OCI-LY3 (cell line): ENCODE measurements around the gene TTC28.

ENCODE experiments used
- H2AFZ ChIP-seq: fragments of 200-600, 300-600 bp; shearing (Covaris generic); 2 replicates; pipeline ENCODE4 v1.6.0; 2014; ENCODE audit warnings: antibody characterized with exemption, low read depth, low read length
- H3K27ac ChIP-seq: fragments of 200-600, 300-600 bp; sonication (generic); 2 replicates; pipeline ENCODE4 v1.5.1; 2014; ENCODE audit warnings: mild to moderate bottlenecking, low read length, moderate library complexity, mixed read lengths
- H3K27me3 ChIP-seq: fragments of 200-600, 300-600 bp; sonication (generic); 2 replicates; pipeline ENCODE4 v1.6.1; 2014; ENCODE audit warnings: low read depth, low read length, mixed read lengths
- H3K36me3 ChIP-seq: fragments of 200-600, 300-600 bp; sonication (generic); replicated peaks from 2 replicates; pipeline ENCODE3; 2014; ENCODE audit warnings: low read depth, low read length, mixed read lengths
- H3K4me1 ChIP-seq: fragments of 300-600, 200-600 bp; sonication (generic); 2 replicates; pipeline ENCODE4 v1.6.1; 2014; ENCODE audit warnings: low read length, mixed read lengths
- H3K4me2 ChIP-seq: fragments of 200-600, 300-600 bp; sonication (generic); 2 replicates; pipeline ENCODE4 v1.6.1; 2014; ENCODE audit warnings: low read length, mixed read lengths
- H3K4me3 ChIP-seq: fragments of 300-600, 200-600 bp; sonication (generic); 2 replicates; pipeline ENCODE4 v1.5.1; 2014; ENCODE audit warnings: antibody characterized with exemption, mild to moderate bottlenecking, low read length, moderate library complexity
- H3K79me2 ChIP-seq: fragments of 300-600, 200-600 bp; shearing (Covaris generic); 2 replicates; pipeline ENCODE4 v1.6.1; 2014; ENCODE audit warnings: mild to moderate bottlenecking, low read length, mixed read lengths
- H3K9ac ChIP-seq: fragments of 300-600, 200-600 bp; shearing (Covaris generic); 2 replicates; pipeline ENCODE4 v1.6.0; 2014; ENCODE audit warnings: mild to moderate bottlenecking, low read length, moderate library complexity
- H3K9me3 ChIP-seq: fragments of 200-600, 300-600 bp; shearing (Covaris generic); 2 replicates; pipeline ENCODE4 v1.6.1; 2014; ENCODE audit warnings: low read length, mixed read lengths; ENCODE audit not compliant: insufficient read depth
- H4K20me1 ChIP-seq: fragments of 200-600, 300-600 bp; sonication (generic); 2 replicates; pipeline ENCODE4 v1.6.1; 2016; ENCODE audit warnings: low read length, mixed read lengths; ENCODE audit not compliant: insufficient read depth
- EZH2phosphoT487 ChIP-seq: fragments of 200-600 bp; shearing (Covaris generic); IDR thresholded peaks from 2 replicates; pipeline ENCODE4 v1.6.1; 2018; ENCODE audit warnings: antibody characterized with exemption, mixed run types, low read depth
- TF ChIP-seq, protein P1 (sequence below): fragments of 200-600, 300-600 bp; sonication (generic); IDR thresholded peaks from 2 replicates; pipeline ENCODE4 v1.5.1; 2014; ENCODE audit warnings: antibody characterized with exemption, low read length, low read depth

Gene TTC28

DNA sequence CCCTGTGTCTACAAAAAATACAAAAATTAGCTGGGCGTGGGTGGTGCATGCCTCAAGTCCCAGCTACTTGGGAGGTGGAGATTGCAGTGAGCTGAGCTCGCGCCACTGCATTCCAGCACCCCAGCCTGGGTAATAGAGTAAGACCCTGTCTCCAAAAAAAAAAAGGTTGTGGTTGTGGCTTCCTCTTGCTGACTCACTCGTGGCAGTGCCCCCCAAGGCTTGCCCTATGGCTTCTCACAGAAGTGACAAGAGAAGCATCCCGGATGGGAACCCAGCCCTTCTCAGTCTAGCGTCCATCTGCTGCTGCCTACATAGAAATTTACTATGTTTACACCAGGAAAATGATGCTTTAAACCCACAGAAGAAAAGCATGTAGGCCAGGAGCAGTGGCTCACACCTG lies 692.1 kb downstream of the TTC28 start:
- no peaks in the 10 kb centered on the region for H3K9me3 ChIP-seq
- no peaks in the 10 kb centered on the region for H3K27me3 ChIP-seq
- H3K9ac ChIP-seq: no peak overlapping the region
- TF ChIP-seq EZH2phosphoT487: no peak
- TF ChIP-seq, protein P1, sequence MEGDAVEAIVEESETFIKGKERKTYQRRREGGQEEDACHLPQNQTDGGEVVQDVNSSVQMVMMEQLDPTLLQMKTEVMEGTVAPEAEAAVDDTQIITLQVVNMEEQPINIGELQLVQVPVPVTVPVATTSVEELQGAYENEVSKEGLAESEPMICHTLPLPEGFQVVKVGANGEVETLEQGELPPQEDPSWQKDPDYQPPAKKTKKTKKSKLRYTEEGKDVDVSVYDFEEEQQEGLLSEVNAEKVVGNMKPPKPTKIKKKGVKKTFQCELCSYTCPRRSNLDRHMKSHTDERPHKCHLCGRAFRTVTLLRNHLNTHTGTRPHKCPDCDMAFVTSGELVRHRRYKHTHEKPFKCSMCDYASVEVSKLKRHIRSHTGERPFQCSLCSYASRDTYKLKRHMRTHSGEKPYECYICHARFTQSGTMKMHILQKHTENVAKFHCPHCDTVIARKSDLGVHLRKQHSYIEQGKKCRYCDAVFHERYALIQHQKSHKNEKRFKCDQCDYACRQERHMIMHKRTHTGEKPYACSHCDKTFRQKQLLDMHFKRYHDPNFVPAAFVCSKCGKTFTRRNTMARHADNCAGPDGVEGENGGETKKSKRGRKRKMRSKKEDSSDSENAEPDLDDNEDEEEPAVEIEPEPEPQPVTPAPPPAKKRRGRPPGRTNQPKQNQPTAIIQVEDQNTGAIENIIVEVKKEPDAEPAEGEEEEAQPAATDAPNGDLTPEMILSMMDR: no peak
- H3K79me2 ChIP-seq: no peaks in the 10 kb centered on the region
- H3K4me2 ChIP-seq: no peak overlapping the region
- no peaks in the 10 kb centered on the region for H3K4me1 ChIP-seq
- no peak overlapping the region for H3K4me3 ChIP-seq
- H4K20me1 ChIP-seq: no peaks in the 10 kb centered on the region
- no peak overlapping the region for H2AFZ ChIP-seq
- peaks cover 5% of the 10 kb centered on the region for H3K36me3 ChIP-seq
- H3K27ac ChIP-seq: no peak overlapping the region

DNA sequence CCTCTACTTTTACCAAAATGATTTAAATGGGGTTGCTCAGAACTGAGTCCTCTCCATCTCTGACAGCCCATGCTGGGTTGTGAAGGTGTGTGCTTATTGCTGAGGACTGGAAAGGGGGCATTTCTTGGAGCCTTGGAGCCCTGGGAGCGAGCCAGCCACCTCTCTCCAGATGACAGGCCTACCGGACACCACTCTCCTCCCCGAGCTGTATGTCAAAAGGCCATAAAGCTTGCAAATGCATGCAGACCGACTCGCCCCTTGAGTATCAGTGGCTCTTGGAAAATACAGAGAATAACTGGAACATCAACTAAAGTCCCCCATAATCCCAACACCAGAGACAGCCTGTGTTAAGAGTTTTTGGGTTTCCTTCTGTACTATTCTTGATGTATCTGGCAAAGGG lies 692.7 kb downstream of the TTC28 start:
- H3K27ac ChIP-seq: no peak overlapping the region
- H4K20me1 ChIP-seq: no peaks in the 10 kb centered on the region
- no peaks in the 10 kb centered on the region for H3K4me1 ChIP-seq
- H3K27me3 ChIP-seq: no peaks in the 10 kb centered on the region
- H3K79me2 ChIP-seq: no peaks in the 10 kb centered on the region
- TF ChIP-seq, protein P1: no peak
- no peak for TF ChIP-seq EZH2phosphoT487
- no peak overlapping the region for H3K9ac ChIP-seq
- H3K4me3 ChIP-seq: no peak overlapping the region
- H2AFZ ChIP-seq: no peak overlapping the region
- no peaks in the 10 kb centered on the region for H3K9me3 ChIP-seq
- H3K4me2 ChIP-seq: no peak overlapping the region
- peaks cover 5% of the 10 kb centered on the region for H3K36me3 ChIP-seq

DNA sequence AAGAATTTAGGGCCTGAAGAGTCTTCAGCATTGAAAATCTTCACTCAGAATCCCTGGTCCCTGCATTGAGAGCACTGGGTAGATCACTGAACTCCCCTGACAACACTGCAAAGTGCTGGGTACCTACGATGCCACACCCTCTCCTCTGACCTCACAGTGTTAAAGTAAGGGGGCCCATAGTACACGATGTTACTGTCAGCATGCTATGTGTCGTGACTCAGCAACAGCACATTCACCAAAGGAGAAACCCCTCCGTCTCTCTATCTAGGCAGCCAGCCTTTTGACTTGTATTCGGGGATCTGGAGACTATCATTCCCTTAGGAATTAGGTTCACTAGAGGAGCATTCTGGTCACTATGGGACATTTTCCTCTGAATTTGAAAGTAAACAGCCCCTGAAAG lies 693.2 kb downstream of the TTC28 start:
- Histone ChIP-seq H3K27ac (no peak overlapping the region), H3K4me3 (no peak overlapping the region), H3K9ac (no peak overlapping the region)

DNA sequence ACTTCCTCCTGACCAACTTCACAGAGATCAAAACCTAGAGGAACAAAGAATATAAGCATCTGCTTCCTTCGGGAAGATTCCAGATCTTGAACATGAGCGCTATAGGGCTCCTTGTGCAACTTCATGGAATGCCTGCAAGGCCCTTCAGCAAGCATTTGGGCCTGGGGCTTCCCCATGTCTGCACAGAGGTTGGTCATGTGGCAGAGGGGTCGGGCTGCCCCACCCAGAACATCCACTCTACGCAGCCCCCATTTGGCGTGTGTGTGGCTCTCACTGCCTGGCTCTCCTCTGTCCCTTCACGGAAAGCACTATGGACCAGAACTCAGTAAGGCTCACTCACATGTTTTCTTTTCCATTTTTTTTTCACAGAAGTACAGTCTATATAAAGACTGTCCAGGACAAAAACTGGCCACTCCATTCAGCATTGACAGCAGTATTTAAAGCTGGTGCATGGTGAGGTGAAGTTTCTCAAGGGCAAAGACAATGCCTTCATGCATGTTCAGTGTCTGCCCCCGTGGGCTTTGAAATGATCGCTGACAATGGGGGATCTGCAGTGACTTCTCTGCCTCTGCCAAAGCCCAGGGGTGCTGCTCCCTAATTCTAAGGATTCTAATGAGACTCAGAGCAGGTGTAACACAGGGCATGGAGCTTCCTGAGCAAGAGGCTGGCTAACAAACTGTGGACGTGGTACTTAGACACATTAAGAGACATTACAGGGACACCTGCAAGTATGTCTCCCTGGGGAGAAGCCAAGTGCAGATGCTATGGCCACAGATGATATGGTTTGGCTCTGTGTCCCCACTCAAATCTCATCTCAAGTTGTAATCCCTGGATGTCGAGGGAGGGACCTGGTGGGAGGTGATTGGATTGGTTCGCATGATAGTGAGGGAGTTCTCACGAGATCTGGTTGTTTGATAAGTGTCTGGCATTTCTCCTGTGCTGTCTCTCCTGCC lies 694.0 kb downstream of the TTC28 start:
- H3K4me2 ChIP-seq: no peak overlapping the region
- H3K36me3 ChIP-seq: peaks cover 10% of the 10 kb centered on the region

More for the DNA sequence above, 693.2 kb downstream of the TTC28 start:
- H3K27me3 ChIP-seq: no peaks in the 10 kb centered on the region
- peaks cover 9% of the 10 kb centered on the region for H3K36me3 ChIP-seq
- no peaks in the 10 kb centered on the region for H3K4me1 ChIP-seq
- H3K79me2 ChIP-seq: no peaks in the 10 kb centered on the region
- H3K9me3 ChIP-seq: no peaks in the 10 kb centered on the region
- TF ChIP-seq EZH2phosphoT487: no peak
- TF ChIP-seq, protein P1: no peak
- H2AFZ ChIP-seq: no peak overlapping the region
- H3K4me2 ChIP-seq: no peak overlapping the region
- H4K20me1 ChIP-seq: no peaks in the 10 kb centered on the region

More for the DNA sequence above, 694.0 kb downstream of the TTC28 start:
- TF ChIP-seq, protein P1: no peak
- TF ChIP-seq EZH2phosphoT487: no peak
- no peak overlapping the region for H3K9ac ChIP-seq
- H2AFZ ChIP-seq: no peak overlapping the region
- H3K4me1 ChIP-seq: no peaks in the 10 kb centered on the region
- no peaks in the 10 kb centered on the region for H3K79me2 ChIP-seq
- H3K9me3 ChIP-seq: no peaks in the 10 kb centered on the region
- H3K27me3 ChIP-seq: no peaks in the 10 kb centered on the region
- no peak overlapping the region for H3K4me3 ChIP-seq
- H4K20me1 ChIP-seq: no peaks in the 10 kb centered on the region
- H3K27ac ChIP-seq: no peak overlapping the region
